Transverse colon (tissue), 4 donors: ENCODE data around the gene SSRP1. TPM values are rescaled to one million over a fixed set of nuclear protein-coding genes. Genes with fewer than 3 reads are reported as not detected.

ENCODE experiments used
- DNase-seq: peaks from one replicate; pipeline ENCODE4 v3.0.0-alpha.2; 2019
- H3K27ac ChIP-seq, 4 donors: fragments of 200-600 bp; sonication (generic); 2 replicates each; pipeline ENCODE4 v1.5.1; 2016 to 2018; ENCODE audit warnings: inconsistent platforms in 4 of 4
- H3K27me3 ChIP-seq: fragments of 200-600 bp; sonication (generic); 2 replicates; pipeline ENCODE4 v1.5.1; 2017; ENCODE audit warnings: inconsistent platforms
- H3K36me3 ChIP-seq, 4 donors: fragments of 200-600 bp; sonication (generic); 2 replicates each; pipeline ENCODE4 v1.5.1; 2017 to 2019; ENCODE audit warnings: inconsistent platforms in 4 of 4
- H3K4me1 ChIP-seq, 4 donors: fragments of 200-600 bp; sonication (generic); 2 replicates each; pipeline ENCODE4 v1.5.1; 2017 to 2020; ENCODE audit warnings: inconsistent platforms in 4 of 4
- H3K4me3 ChIP-seq, 4 donors: fragments of 200-600 bp; sonication (generic); 1 replicate in 1 of 4; 2 replicates in 3 of 4; pipeline versions ENCODE4 v1.5.1 to v1.6.1; 2017 to 2019; ENCODE audit warnings: inconsistent platforms in 4 of 4
- H3K9me3 ChIP-seq, 2 donors: fragments of 200-600 bp; sonication (generic); 2 replicates each; pipeline ENCODE4 v1.5.1; 2017 to 2019; ENCODE audit warnings: inconsistent platforms in 2 of 2
- EP300 ChIP-seq: sonication (generic); formaldehyde crosslinking; IDR thresholded peaks from one replicate; pipeline ENCODE4 v1.6.1; 2017; ENCODE audit warnings: antibody characterized with exemption, low read depth
- POLR2A ChIP-seq: fragments of 450-650 bp; IDR thresholded peaks from one replicate; pipeline ENCODE4 v1.6.1; 2016; ENCODE audit warnings: antibody characterized with exemption, mild to moderate bottlenecking, moderate library complexity
- POLR2AphosphoS5 ChIP-seq, 3 donors: sonication (generic); formaldehyde crosslinking; IDR thresholded peaks; one replicate each; pipeline ENCODE4 v1.6.1; 2016; ENCODE audit warnings: antibody characterized with exemption in 3 of 3
- WGBS, 2 donors: methylation state at CpG; one replicate each; pipeline ENCODE4 v1.1.5; 2018; ENCODE audit warnings: low coverage in 1 of 2; 5-methylcytosine and 5-hydroxymethylcytosine counted together
- in situ Hi-C, 4 donors: fragments of 200-750 bp; cut with MboI; loops; one replicate each; pipeline versions ENCODE4 v1.15.0 to v1.15.1; 2017; ENCODE audit warnings: low sequenced_read_pairs in 3 of 4, low pct_ligation_motif_present in 1 of 4, low pct_unique_long_range_greater_than_20kb in 1 of 4
- intact Hi-C: fragments of 100-400 bp; cut with DNase I; formaldehyde crosslinking; loops from one replicate; pipeline ENCODE4 v1.15.1; 2023; ENCODE audit warnings: low total_unique reads
- total RNA-seq, 4 donors: library from RNA; depleted of rRNA; stranded (reverse); fragments of >200 nt; gene quantifications; one replicate each; pipeline ENCODE4 v1.1.0, GENCODE V29; 2016
- TF ChIP-seq, protein P1 (sequence below), 5 experiments: fragments of 200-600 bp in 3 of 5; fragments of 450-650 bp in 2 of 5; sonication (generic) in 3 of 5; IDR thresholded peaks; 1 replicate in 2 of 5; 2 replicates in 3 of 5; pipeline ENCODE4 v1.5.1; 2016 to 2017; ENCODE audit warnings: antibody characterized with exemption in 5 of 5, inconsistent platforms in 3 of 5, mild to moderate bottlenecking in 2 of 5, moderate library complexity in 1 of 5

SSRP1 gene
- total RNA-seq, 4 donors from 2014 or later, result 32.0 to 59.4 (median 45.5) TPM

GRCh38 chr11:57313788-57314135 is 21.9 kb downstream of the SSRP1 start:
- Histone ChIP-seq H3K4me1 (peaks cover 20 to 71% (median 52%) of the 10 kb centered on the region in 4 donors), H3K36me3 (peaks cover 0 to 26% (median 6%) of the 10 kb centered on the region in 4 donors), H3K9me3 (no peaks in the 10 kb centered on the region), H3K27me3 (no peaks in the 10 kb centered on the region), H3K4me3 (no peak overlapping the region), H3K27ac (no peak overlapping the region)
- no peak for DNase-seq
- intact Hi-C loops (no loop called here), in situ Hi-C loops (no loop called here)
- WGBS, 2 donors, result 77% methylated on average over 8 of the region's 8 CpGs; no CpG with 5 or more reads in 1 of the 2 donors
- TF ChIP-seq, protein P1, sequence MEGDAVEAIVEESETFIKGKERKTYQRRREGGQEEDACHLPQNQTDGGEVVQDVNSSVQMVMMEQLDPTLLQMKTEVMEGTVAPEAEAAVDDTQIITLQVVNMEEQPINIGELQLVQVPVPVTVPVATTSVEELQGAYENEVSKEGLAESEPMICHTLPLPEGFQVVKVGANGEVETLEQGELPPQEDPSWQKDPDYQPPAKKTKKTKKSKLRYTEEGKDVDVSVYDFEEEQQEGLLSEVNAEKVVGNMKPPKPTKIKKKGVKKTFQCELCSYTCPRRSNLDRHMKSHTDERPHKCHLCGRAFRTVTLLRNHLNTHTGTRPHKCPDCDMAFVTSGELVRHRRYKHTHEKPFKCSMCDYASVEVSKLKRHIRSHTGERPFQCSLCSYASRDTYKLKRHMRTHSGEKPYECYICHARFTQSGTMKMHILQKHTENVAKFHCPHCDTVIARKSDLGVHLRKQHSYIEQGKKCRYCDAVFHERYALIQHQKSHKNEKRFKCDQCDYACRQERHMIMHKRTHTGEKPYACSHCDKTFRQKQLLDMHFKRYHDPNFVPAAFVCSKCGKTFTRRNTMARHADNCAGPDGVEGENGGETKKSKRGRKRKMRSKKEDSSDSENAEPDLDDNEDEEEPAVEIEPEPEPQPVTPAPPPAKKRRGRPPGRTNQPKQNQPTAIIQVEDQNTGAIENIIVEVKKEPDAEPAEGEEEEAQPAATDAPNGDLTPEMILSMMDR (IDR thresholded peaks at IDR 0.05), result no peak
- no peak for TF ChIP-seq EP300

DNA sequence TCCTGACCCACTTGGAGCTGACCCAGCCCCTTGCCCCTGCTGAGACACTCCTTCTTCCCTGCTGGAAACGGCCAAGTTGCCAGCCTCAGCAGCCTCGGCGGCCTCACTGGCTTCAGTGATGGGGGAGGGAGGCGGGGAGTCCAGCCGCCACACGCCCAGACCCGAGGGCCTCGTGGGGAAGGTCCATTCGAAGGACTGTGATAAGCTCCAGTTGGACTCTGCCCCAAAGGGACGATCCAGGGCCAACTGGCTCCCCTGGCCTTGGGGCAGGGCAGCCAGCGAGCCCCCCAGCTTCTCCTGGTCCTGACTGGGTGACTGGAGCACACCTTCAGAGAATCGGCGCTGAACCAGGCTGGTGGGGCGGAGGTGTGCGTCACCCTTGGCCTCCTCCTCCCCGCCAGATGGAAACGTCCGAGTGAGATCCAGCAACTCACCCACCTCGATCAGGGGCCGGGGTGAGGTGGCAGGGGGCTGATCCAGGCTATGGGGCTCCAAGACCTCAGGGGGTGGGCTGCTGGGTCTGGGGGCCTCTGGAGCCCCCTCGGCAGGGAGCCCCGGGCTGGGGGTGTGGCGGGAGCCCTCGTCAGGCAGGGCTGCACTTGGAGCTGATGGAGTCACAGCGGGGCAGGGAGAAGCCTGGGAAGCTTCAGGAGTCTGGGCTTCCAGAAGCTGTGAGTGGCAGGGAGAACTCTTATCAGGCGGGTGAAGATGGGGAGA is 22.5 kb downstream of the SSRP1 start:
- in situ Hi-C loops, result no loop called here
- DNase-seq, result no peak
- Histone ChIP-seq H3K36me3 (peaks cover 0 to 26% (median 6%) of the 10 kb centered on the region in 4 donors), H3K27ac (peak overlapping the region in 3 of 4 donors; percentile 87 to 93 (median 88)), H3K4me1 (peaks cover 20 to 67% (median 48%) of the 10 kb centered on the region in 4 donors), H3K4me3 (no peak overlapping the region), H3K9me3 (no peaks in the 10 kb centered on the region), H3K27me3 (no peaks in the 10 kb centered on the region)
- WGBS, 2 donors, result 79% methylated on average over 19 of the region's 26 CpGs; no CpG with 5 or more reads in 1 of the 2 donors
- no peak for TF ChIP-seq EP300
- TF ChIP-seq POLR2A, result no peak
- TF ChIP-seq, protein P1 (IDR thresholded peaks at IDR 0.05), result no peak
- no peak for TF ChIP-seq POLR2AphosphoS5 (IDR thresholded peaks at IDR 0.05)
- intact Hi-C loops, result no loop called here

DNA sequence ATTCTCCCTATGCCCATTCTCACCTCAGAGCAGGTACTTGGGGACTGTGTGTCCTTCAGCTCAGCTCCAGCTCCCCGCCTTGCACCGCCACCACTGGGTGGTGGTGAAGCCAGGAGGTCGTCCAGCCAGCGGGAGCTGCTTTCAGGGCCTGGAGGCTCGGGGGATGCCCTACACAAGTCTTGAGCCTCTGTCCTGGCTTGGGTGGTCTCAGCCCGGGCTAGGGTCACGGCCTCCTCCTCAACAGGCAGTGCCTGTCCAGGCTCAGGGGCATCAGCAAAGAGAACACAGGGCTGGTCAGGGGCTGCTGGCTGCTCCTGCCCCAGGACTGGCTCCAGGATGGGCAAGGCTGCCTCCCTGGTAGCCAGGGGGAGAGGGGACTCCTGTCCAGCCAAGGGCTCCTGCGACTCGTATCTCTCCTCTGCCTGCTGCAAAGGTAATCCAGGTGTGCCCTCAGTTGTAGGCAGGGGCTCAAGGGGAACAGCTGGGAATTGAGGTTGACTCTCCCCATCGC is 23.1 kb downstream of the SSRP1 start:
- Histone ChIP-seq H3K4me3 (no peak overlapping the region), H3K27ac (peak overlapping the region; percentile 87 to 93 (median 88)), H3K4me1 (peaks cover 15 to 63% (median 41%) of the 10 kb centered on the region in 4 donors), H3K27me3 (no peaks in the 10 kb centered on the region), H3K9me3 (no peaks in the 10 kb centered on the region), H3K36me3 (peaks cover 0 to 20% (median 6%) of the 10 kb centered on the region in 4 donors)
- TF ChIP-seq EP300, result no peak
- TF ChIP-seq, protein P1 (IDR thresholded peaks at IDR 0.05), result no peak
- no peak for TF ChIP-seq POLR2A
- no peak for TF ChIP-seq POLR2AphosphoS5 (IDR thresholded peaks at IDR 0.05)
- in situ Hi-C loops, result no loop called here
- DNase-seq, result no peak
- intact Hi-C loops, result no loop called here
- WGBS, 2 donors, result 83% methylated on average over 10 of the region's 10 CpGs; no CpG with 5 or more reads in 1 of the 2 donors

GRCh38 chr11:57311109-57311936 is 24.4 kb downstream of the SSRP1 start:
- in situ Hi-C loops (no loop called here), intact Hi-C loops (no loop called here)
- WGBS, 2 donors, result 4% methylated on average over 18 of the region's 31 CpGs; no CpG with 5 or more reads in 1 of the 2 donors
- H3K9me3 ChIP-seq, result no peaks in the 10 kb centered on the region
- H3K4me3 ChIP-seq, result peak overlapping the region; percentile 33 to 55 (median 36)
- peak; percentile 92 for DNase-seq
- H3K36me3 ChIP-seq, result peaks cover 0 to 12% (median 2%) of the 10 kb centered on the region in 4 donors
- H3K27me3 ChIP-seq, result no peaks in the 10 kb centered on the region
- peaks cover 13 to 72% (median 40%) of the 10 kb centered on the region in 4 donors for H3K4me1 ChIP-seq
- peak overlapping the region; percentile 87 to 93 (median 88) for H3K27ac ChIP-seq
- TF ChIP-seq POLR2A (peak; percentile 82), EP300 (no peak), POLR2AphosphoS5 (IDR thresholded peaks at IDR 0.05) (peak; percentile 79 to 91 (median 87))
- TF ChIP-seq, protein P1 (IDR thresholded peaks at IDR 0.05), result no peak
